Measurements from ENCODE around the gene TPM1.

The TPM1 gene

GRCh38 chr15:63044645-63045464 lies 2.3 kb downstream of the TPM1 start:
- CTCF ChIA-PET, result interaction anchor here (0.7 to 13.2 kb wide), 5 partner anchors 9 to 357 kb away, joined by 3 to 213 read pairs (median 3); no protein-coding TSS in a partner anchor
- Histone ChIP-seq H3K4me1 (ENCODE audit: control extremely low read depth in 1 of 4, control insufficient read depth in 4 of 4, insufficient read depth in 4 of 4, low read length in 3 of 4) (peaks cover 6 to 43% (median 42%) of the 10 kb centered on the region in 4 experiments), H3K4me3 (ENCODE audit: control insufficient read depth in 1 of 7, extremely low read depth in 1 of 7, insufficient read depth in 4 of 7, low read depth in 2 of 7, low read length in 6 of 7) (no peak overlapping the region), H3K27ac (ENCODE audit: insufficient read depth in 1 of 2, low read depth in 1 of 2, low read length in 2 of 2, poor library complexity in 1 of 2, severe bottlenecking in 2 of 2) (no peak overlapping the region), H3K36me3 (ENCODE audit: control insufficient read depth in 4 of 4, insufficient read depth in 4 of 4, low read length in 3 of 4) (no peaks in the 10 kb centered on the region), H3K9me3 (ENCODE audit: control extremely low read depth in 1 of 5, control insufficient read depth in 4 of 5, insufficient read depth in 2 of 5, low read depth in 1 of 5, low read length in 4 of 5) (no peaks in the 10 kb centered on the region), H3K27me3 (replicated peaks in 2 of 5; ENCODE audit: control insufficient read depth in 4 of 5, insufficient read depth in 5 of 5, low read length in 4 of 5) (peaks cover 20 to 74% (median 48%) of the 10 kb centered on the region in 5 experiments)
- 56% methylated on average over 4 of the region's 6 CpGs for WGBS (ENCODE audit: insufficient coverage)
- POLR2A ChIA-PET, result no interaction called here
- no peak for DNase-seq

- H3K9me3 ChIP-seq (ENCODE audit: control extremely low read depth in 1 of 5, control insufficient read depth in 4 of 5, insufficient read depth in 2 of 5, low read depth in 1 of 5, low read length in 4 of 5), result no peaks in the 10 kb centered on the region
- WGBS (ENCODE audit: insufficient coverage), result 55% methylated on average over 2 of the region's 3 CpGs
- POLR2A ChIA-PET, result no interaction called here
- no peak overlapping the region for H3K4me3 ChIP-seq (ENCODE audit: control insufficient read depth in 1 of 7, extremely low read depth in 1 of 7, insufficient read depth in 4 of 7, low read depth in 2 of 7, low read length in 6 of 7)
- H3K4me1 ChIP-seq (ENCODE audit: control extremely low read depth in 1 of 4, control insufficient read depth in 4 of 4, insufficient read depth in 4 of 4, low read length in 3 of 4), result peaks cover 6 to 49% (median 47%) of the 10 kb centered on the region in 4 experiments
- DNase-seq, result no peak
- H3K27ac ChIP-seq (ENCODE audit: insufficient read depth in 1 of 2, low read depth in 1 of 2, low read length in 2 of 2, poor library complexity in 1 of 2, severe bottlenecking in 2 of 2), result no peak overlapping the region
- peaks cover 20 to 69% (median 44%) of the 10 kb centered on the region in 5 experiments for H3K27me3 ChIP-seq (replicated peaks in 2 of 5; ENCODE audit: control insufficient read depth in 4 of 5, insufficient read depth in 5 of 5, low read length in 4 of 5)
- H3K36me3 ChIP-seq (ENCODE audit: control insufficient read depth in 4 of 4, insufficient read depth in 4 of 4, low read length in 3 of 4), result no peaks in the 10 kb centered on the region
- CTCF ChIA-PET, result interaction anchor here (0.6 to 13.2 kb wide), 4 partner anchors 9 to 356 kb away, joined by 3 to 213 read pairs (median 3); no protein-coding TSS in a partner anchor
These were observed 2.9 kb downstream of the TPM1 start for GRCh38 chr15:63045465-63045840.

GRCh38 chr15:63045879-63046278 lies 3.3 kb downstream of the TPM1 start:
- Histone ChIP-seq H3K36me3 (ENCODE audit: control insufficient read depth in 4 of 4, insufficient read depth in 4 of 4, low read length in 3 of 4) (no peaks in the 10 kb centered on the region), H3K4me1 (ENCODE audit: control extremely low read depth in 1 of 4, control insufficient read depth in 4 of 4, insufficient read depth in 4 of 4, low read length in 3 of 4) (peaks cover 6 to 53% (median 47%) of the 10 kb centered on the region in 4 experiments), H3K4me3 (ENCODE audit: control insufficient read depth in 1 of 7, extremely low read depth in 1 of 7, insufficient read depth in 4 of 7, low read depth in 2 of 7, low read length in 6 of 7) (no peak overlapping the region), H3K27me3 (replicated peaks in 2 of 5; ENCODE audit: control insufficient read depth in 4 of 5, insufficient read depth in 5 of 5, low read length in 4 of 5) (peaks cover 20 to 65% (median 41%) of the 10 kb centered on the region in 5 experiments), H3K9me3 (ENCODE audit: control extremely low read depth in 1 of 5, control insufficient read depth in 4 of 5, insufficient read depth in 2 of 5, low read depth in 1 of 5, low read length in 4 of 5) (no peaks in the 10 kb centered on the region), H3K27ac (ENCODE audit: insufficient read depth in 1 of 2, low read depth in 1 of 2, low read length in 2 of 2, poor library complexity in 1 of 2, severe bottlenecking in 2 of 2) (no peak overlapping the region)
- ChIA-PET CTCF (interaction anchor here (0.6 to 13.2 kb wide), 7 partner anchors 10 to 356 kb away, joined by 3 to 213 read pairs (median 3); no protein-coding TSS in a partner anchor), POLR2A (no interaction called here)
- WGBS (ENCODE audit: insufficient coverage), result no CpG with 5 or more reads among the region's 3 CpGs
- no peak for DNase-seq

GRCh38 chr15:63046917-63047760 lies 4.6 kb downstream of the TPM1 start:
- ChIA-PET POLR2A (interaction anchor here (0.5 to 0.6 kb wide), 2 partner anchors 20 to 46 kb away, joined by 3 to 4 read pairs; no protein-coding TSS in a partner anchor), CTCF (interaction anchor here (0.7 to 13.2 kb wide), 23 partner anchors 8 to 335 kb away, joined by 3 to 213 read pairs (median 4); partner anchors contain the start of genes APH1B and CA12)
- WGBS (ENCODE audit: insufficient coverage), result 78% methylated on average over 7 of the region's 8 CpGs
- H3K4me1 ChIP-seq (ENCODE audit: control extremely low read depth in 1 of 4, control insufficient read depth in 4 of 4, insufficient read depth in 4 of 4, low read length in 3 of 4), result peaks cover 6 to 56% (median 45%) of the 10 kb centered on the region in 4 experiments
- DNase-seq, result no peak
- H3K36me3 ChIP-seq (ENCODE audit: control insufficient read depth in 4 of 4, insufficient read depth in 4 of 4, low read length in 3 of 4), result no peaks in the 10 kb centered on the region
- peak overlapping the region in 5 of 7 experiments; percentile 70 to 94 (median 79) for H3K4me3 ChIP-seq (ENCODE audit: control insufficient read depth in 1 of 7, extremely low read depth in 1 of 7, insufficient read depth in 4 of 7, low read depth in 2 of 7, low read length in 6 of 7)
- H3K27ac ChIP-seq (ENCODE audit: insufficient read depth in 1 of 2, low read depth in 1 of 2, low read length in 2 of 2, poor library complexity in 1 of 2, severe bottlenecking in 2 of 2), result no peak overlapping the region
- peaks cover 20 to 52% (median 31%) of the 10 kb centered on the region in 5 experiments for H3K27me3 ChIP-seq (replicated peaks in 2 of 5; ENCODE audit: control insufficient read depth in 4 of 5, insufficient read depth in 5 of 5, low read length in 4 of 5)
- H3K9me3 ChIP-seq (ENCODE audit: control extremely low read depth in 1 of 5, control insufficient read depth in 4 of 5, insufficient read depth in 2 of 5, low read depth in 1 of 5, low read length in 4 of 5), result no peaks in the 10 kb centered on the region

GRCh38 chr15:63047792-63048114 lies 5.2 kb downstream of the TPM1 start:
- 17% methylated on average over 12 of the region's 12 CpGs for WGBS (ENCODE audit: insufficient coverage)
- Histone ChIP-seq H3K27me3 (replicated peaks in 2 of 5; ENCODE audit: control insufficient read depth in 4 of 5, insufficient read depth in 5 of 5, low read length in 4 of 5) (peaks cover 20 to 47% (median 31%) of the 10 kb centered on the region in 5 experiments), H3K27ac (ENCODE audit: insufficient read depth in 1 of 2, low read depth in 1 of 2, low read length in 2 of 2, poor library complexity in 1 of 2, severe bottlenecking in 2 of 2) (peak overlapping the region in 1 of 2 experiments; percentile 67), H3K9me3 (ENCODE audit: control extremely low read depth in 1 of 5, control insufficient read depth in 4 of 5, insufficient read depth in 2 of 5, low read depth in 1 of 5, low read length in 4 of 5) (no peaks in the 10 kb centered on the region), H3K4me3 (ENCODE audit: control insufficient read depth in 1 of 7, extremely low read depth in 1 of 7, insufficient read depth in 4 of 7, low read depth in 2 of 7, low read length in 6 of 7) (peak overlapping the region; percentile 65 to 94 (median 79)), H3K36me3 (ENCODE audit: control insufficient read depth in 4 of 4, insufficient read depth in 4 of 4, low read length in 3 of 4) (no peaks in the 10 kb centered on the region), H3K4me1 (ENCODE audit: control extremely low read depth in 1 of 4, control insufficient read depth in 4 of 4, insufficient read depth in 4 of 4, low read length in 3 of 4) (peaks cover 6 to 50% (median 40%) of the 10 kb centered on the region in 4 experiments)
- CTCF ChIA-PET, result interaction anchor here (0.7 to 13.2 kb wide), 22 partner anchors 8 to 334 kb away, joined by 3 to 213 read pairs (median 4); partner anchors contain the start of genes APH1B and CA12
- no peak for DNase-seq
- POLR2A ChIA-PET, result interaction anchor here (0.5 to 0.6 kb wide), 2 partner anchors 19 to 46 kb away, joined by 3 to 4 read pairs; no protein-coding TSS in a partner anchor

- H3K27ac ChIP-seq (ENCODE audit: insufficient read depth in 1 of 2, low read depth in 1 of 2, low read length in 2 of 2, poor library complexity in 1 of 2, severe bottlenecking in 2 of 2), result peak overlapping the region in 1 of 2 experiments; percentile 67
- peak; percentile 90 to 94 (median 94) for DNase-seq
- H3K36me3 ChIP-seq (ENCODE audit: control insufficient read depth in 4 of 4, insufficient read depth in 4 of 4, low read length in 3 of 4), result no peaks in the 10 kb centered on the region
- H3K27me3 ChIP-seq (replicated peaks in 2 of 5; ENCODE audit: control insufficient read depth in 4 of 5, insufficient read depth in 5 of 5, low read length in 4 of 5), result peaks cover 20 to 42% (median 28%) of the 10 kb centered on the region in 5 experiments
- peaks cover 4 to 46% (median 35%) of the 10 kb centered on the region in 4 experiments for H3K4me1 ChIP-seq (ENCODE audit: control extremely low read depth in 1 of 4, control insufficient read depth in 4 of 4, insufficient read depth in 4 of 4, low read length in 3 of 4)
- POLR2A ChIA-PET, result interaction anchor here (0.5 to 0.6 kb wide), 2 partner anchors 9 to 18 kb away, joined by 3 read pairs; no protein-coding TSS in a partner anchor
- WGBS (ENCODE audit: insufficient coverage), result 0% methylated on average over 63 of the region's 75 CpGs
- H3K9me3 ChIP-seq (ENCODE audit: control extremely low read depth in 1 of 5, control insufficient read depth in 4 of 5, insufficient read depth in 2 of 5, low read depth in 1 of 5, low read length in 4 of 5), result no peaks in the 10 kb centered on the region
- peak overlapping the region; percentile 65 to 94 (median 79) for H3K4me3 ChIP-seq (ENCODE audit: control insufficient read depth in 1 of 7, extremely low read depth in 1 of 7, insufficient read depth in 4 of 7, low read depth in 2 of 7, low read length in 6 of 7)
- CTCF ChIA-PET, result interaction anchor here (0.6 to 13.2 kb wide), 22 partner anchors 9 to 334 kb away, joined by 3 to 213 read pairs (median 4); partner anchors contain the start of genes APH1B and CA12
These were observed 5.7 kb downstream of the TPM1 start for GRCh38 chr15:63048115-63048775.
